Ovary (tissue), 9 donors: ENCODE data around the gene C2orf72. TPM values are rescaled to one million over a fixed set of nuclear protein-coding genes. Genes with fewer than 3 reads are reported as not detected.

Experiments
- DNase-seq, 5 donors: peaks; one replicate each; pipeline ENCODE4 v3.0.0-alpha.2; 2019 to 2020
- H3K27ac ChIP-seq, 2 donors: fragments of 200-600 bp; one replicate each; pipeline versions ENCODE4 v1.5.1 to v1.8.0; 2019 to 2022
- H3K27me3 ChIP-seq: fragments of 200-600 bp; one replicate; pipeline ENCODE4 v1.8.0; 2022
- H3K36me3 ChIP-seq: fragments of 200-600 bp; sonication (generic); one replicate; pipeline ENCODE4 v1.5.1; 2019
- H3K4me1 ChIP-seq: one replicate; pipeline ENCODE4 v1.8.1; 2013; ENCODE audit warnings: mild to moderate bottlenecking, moderate library complexity; ENCODE audit not compliant: insufficient read depth
- H3K4me3 ChIP-seq: fragments of 200-600 bp; sonication (generic); one replicate; pipeline ENCODE4 v1.5.1; 2017
- H3K9me3 ChIP-seq, 2 donors: fragments of 200-600 bp in 1 of 2; sonication (generic) in 1 of 2; one replicate each; pipeline versions ENCODE4 v1.5.1 to v1.8.1; 2013 to 2019; ENCODE audit warnings: mild to moderate bottlenecking in 1 of 2, moderate library complexity in 1 of 2
- EP300 ChIP-seq: sonication (generic); formaldehyde crosslinking; IDR thresholded peaks from one replicate; pipeline ENCODE4 v1.6.1; 2017; ENCODE audit warnings: antibody characterized with exemption
- POLR2A ChIP-seq: fragments of 450-650 bp; IDR thresholded peaks from one replicate; pipeline ENCODE4 v1.6.1; 2017; ENCODE audit warnings: antibody characterized with exemption, mild to moderate bottlenecking, moderate library complexity
- WGBS, 3 donors: extraction: QIAGEN DNeasy Blood & Tissue Kit in 1 of 3; methylation state at CpG; one replicate each; pipeline versions ENCODE4 v1.1.5 to v1.1.7; 2013 to 2017; 5-methylcytosine and 5-hydroxymethylcytosine counted together
- intact Hi-C, 4 donors: fragments of 100-400 bp; cut with DNase I; formaldehyde crosslinking; loops; one replicate each; pipeline versions ENCODE4 v1.11.0 to v1.15.1; 2022 to 2023
- polyA plus RNA-seq, 2 donors: library from polyadenylated mRNA; stranded (reverse); fragments of 200-250 nt in 1 of 2; fragments of 350-450 nt in 1 of 2; fragmentation: Illumina TruSeq in 1 of 2; extraction: RNeasy Lipid Tissue Mini Kit (QIAGEN cat#74804) in 1 of 2; gene quantifications; one replicate each; pipeline ENCODE4 v1.2.3, GENCODE V29; 2013 to 2014
- total RNA-seq, 7 donors: library from RNA; depleted of rRNA in 2 of 7; stranded (reverse); fragments of >200 nt in 2 of 7; fragmentation: NEBNext Ultra II Directional in 3 of 7; extraction: Animal tissue kit (Norgen Biotek cat#: 25700) in 3 of 7; gene quantifications; one replicate each; pipeline versions ENCODE4 v1.1.0 to v1.2.4, GENCODE V29; 2016 to 2023
- TF ChIP-seq, protein P1 (sequence below), 3 donors: fragments of 450-650 bp in 2 of 3; fragments of 200-600 bp in 1 of 3; IDR thresholded peaks; one replicate each; pipeline versions ENCODE4 v1.5.1 to v1.8.0; 2016 to 2022; ENCODE audit warnings: antibody characterized with exemption in 3 of 3, mild to moderate bottlenecking in 1 of 3
- donor health status: DM: no; HTN: no; CAD: no; lungs with moderate emphysema.
- donor health status: DM: no; HTN: no; CAD: no.
- donor health status: Bipolar disorder and iron deficiency.
- donor health status: DM: yes; HTN: yes; CAD: no.
- donor health status: DM: no; HTN: no; CAD: no.
- donor health status: DM: yes; HTN: yes; CAD: no.

C2orf72 gene
- total and polyA plus RNA-seq, 9 donors: 0.06 to 0.18 (median 0.12) TPM; not detected in 4

DNA sequence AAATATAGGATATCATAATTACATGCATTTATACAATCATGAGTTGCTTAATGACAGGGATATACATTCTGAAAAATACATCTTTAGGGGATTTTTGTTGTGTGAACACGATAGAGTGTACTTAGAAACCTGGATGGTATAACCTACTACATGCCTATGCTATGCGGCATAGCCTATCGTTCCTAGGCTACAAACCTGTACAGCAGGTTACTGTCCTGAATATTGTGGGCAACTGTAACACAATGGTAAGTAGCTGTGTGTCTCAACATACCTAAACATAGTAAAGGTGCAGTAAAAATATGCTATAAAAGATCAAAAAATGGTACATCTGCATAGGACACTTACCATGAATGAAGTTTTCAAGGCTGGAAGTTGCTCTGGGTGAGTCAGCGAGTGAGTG is 6.5 kb downstream of the C2orf72 start:
- intact Hi-C loops: no loop called here
- no peak for DNase-seq
- TF ChIP-seq, protein P1, sequence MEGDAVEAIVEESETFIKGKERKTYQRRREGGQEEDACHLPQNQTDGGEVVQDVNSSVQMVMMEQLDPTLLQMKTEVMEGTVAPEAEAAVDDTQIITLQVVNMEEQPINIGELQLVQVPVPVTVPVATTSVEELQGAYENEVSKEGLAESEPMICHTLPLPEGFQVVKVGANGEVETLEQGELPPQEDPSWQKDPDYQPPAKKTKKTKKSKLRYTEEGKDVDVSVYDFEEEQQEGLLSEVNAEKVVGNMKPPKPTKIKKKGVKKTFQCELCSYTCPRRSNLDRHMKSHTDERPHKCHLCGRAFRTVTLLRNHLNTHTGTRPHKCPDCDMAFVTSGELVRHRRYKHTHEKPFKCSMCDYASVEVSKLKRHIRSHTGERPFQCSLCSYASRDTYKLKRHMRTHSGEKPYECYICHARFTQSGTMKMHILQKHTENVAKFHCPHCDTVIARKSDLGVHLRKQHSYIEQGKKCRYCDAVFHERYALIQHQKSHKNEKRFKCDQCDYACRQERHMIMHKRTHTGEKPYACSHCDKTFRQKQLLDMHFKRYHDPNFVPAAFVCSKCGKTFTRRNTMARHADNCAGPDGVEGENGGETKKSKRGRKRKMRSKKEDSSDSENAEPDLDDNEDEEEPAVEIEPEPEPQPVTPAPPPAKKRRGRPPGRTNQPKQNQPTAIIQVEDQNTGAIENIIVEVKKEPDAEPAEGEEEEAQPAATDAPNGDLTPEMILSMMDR (IDR thresholded peaks at IDR 0.05): no peak
- TF ChIP-seq EP300: no peak
- no peak for TF ChIP-seq POLR2A

DNA sequence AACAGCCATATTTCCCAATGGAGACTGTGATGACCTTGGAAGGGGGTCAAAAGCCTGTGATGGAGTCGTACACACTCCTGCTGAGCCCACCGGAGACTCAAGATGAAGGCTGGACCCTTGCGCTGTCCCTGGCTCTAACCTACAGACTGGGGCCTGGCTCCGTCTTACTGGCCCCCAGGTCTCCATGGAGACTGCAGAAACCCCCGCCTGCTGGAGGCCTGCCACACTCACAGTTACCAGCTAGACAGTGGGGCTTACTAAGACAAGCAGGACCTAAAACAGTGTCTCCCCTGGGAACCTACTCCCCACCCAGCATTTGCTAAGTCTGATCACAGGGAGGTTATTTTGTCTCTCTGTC is 9.6 kb downstream of the C2orf72 start:
- TF ChIP-seq, protein P1 (IDR thresholded peaks at IDR 0.05): no peak
- TF ChIP-seq POLR2A (no peak), EP300 (no peak)
- no peaks in the 10 kb centered on the region for H3K4me1 ChIP-seq

More for the DNA sequence above, 6.5 kb downstream of the C2orf72 start:
- Histone ChIP-seq H3K9me3 (no peaks in the 10 kb centered on the region), H3K36me3 (no peaks in the 10 kb centered on the region), H3K4me1 (no peaks in the 10 kb centered on the region), H3K27ac (no peak overlapping the region), H3K27me3 (no peaks in the 10 kb centered on the region), H3K4me3 (no peak overlapping the region)
- 90 to 94% (median 92%) methylated on average over 4 of the region's 4 CpGs for WGBS, 3 donors

DNA sequence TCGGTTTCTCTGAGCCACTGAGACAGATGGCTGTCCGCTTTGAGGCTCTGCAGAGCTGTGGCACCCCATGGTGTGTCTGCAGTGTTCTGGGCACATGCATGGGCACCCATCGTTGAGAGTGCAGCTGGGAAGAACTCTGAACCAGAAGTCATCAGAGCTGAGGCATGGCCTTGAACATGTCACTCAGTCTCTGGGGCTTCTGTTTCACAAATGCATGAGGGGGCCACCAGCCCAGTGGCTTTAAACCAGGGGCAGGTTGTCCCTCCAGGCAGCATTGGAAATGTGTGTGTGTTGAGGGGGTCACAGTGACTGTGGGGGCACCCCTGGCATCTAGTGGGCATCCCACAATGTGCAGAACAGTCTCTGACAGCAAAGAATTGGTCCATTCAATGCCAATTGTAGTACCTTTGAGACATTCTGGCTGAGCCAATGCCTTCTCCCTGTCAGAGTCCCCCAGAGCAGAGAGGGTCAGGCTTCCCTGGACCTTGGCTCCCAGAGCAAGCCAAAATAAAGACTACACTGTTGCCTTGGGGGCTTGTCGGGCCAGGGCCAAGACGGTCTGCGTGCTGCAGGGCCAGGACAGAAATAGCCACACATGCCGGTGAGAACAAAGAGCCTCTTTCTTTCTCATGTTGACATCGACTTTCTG is 10.1 kb downstream of the C2orf72 start:
- no peak overlapping the region for H3K4me3 ChIP-seq
- no peak overlapping the region for H3K27ac ChIP-seq
- no peaks in the 10 kb centered on the region for H3K27me3 ChIP-seq
- intact Hi-C loops: no loop called here
- TF ChIP-seq EP300: no peak
- TF ChIP-seq, protein P1 (IDR thresholded peaks at IDR 0.05): no peak
- no peak for TF ChIP-seq POLR2A
- no peaks in the 10 kb centered on the region for H3K9me3 ChIP-seq
- no peak for DNase-seq
- WGBS, 3 donors: 68 to 72% (median 70%) methylated on average over 8 of the region's 8 CpGs
- H3K4me1 ChIP-seq: no peaks in the 10 kb centered on the region
- no peaks in the 10 kb centered on the region for H3K36me3 ChIP-seq

More for the DNA sequence above, 9.6 kb downstream of the C2orf72 start:
- DNase-seq: no peak
- Histone ChIP-seq H3K27me3 (no peaks in the 10 kb centered on the region), H3K36me3 (no peaks in the 10 kb centered on the region), H3K27ac (no peak overlapping the region), H3K9me3 (no peaks in the 10 kb centered on the region), H3K4me3 (no peak overlapping the region)
- intact Hi-C loops: no loop called here
- 67 to 72% (median 69%) methylated on average over 5 of the region's 5 CpGs for WGBS, 3 donors

- no peaks in the 10 kb centered on the region for H3K36me3 ChIP-seq
- H3K27ac ChIP-seq: no peak overlapping the region
- TF ChIP-seq EP300 (no peak), POLR2A (no peak)
- TF ChIP-seq, protein P1 (IDR thresholded peaks at IDR 0.05): no peak
- H3K4me3 ChIP-seq: no peak overlapping the region
- WGBS, 3 donors: 61 to 75% (median 71%) methylated on average over 10 of the region's 10 CpGs
- H3K9me3 ChIP-seq: no peaks in the 10 kb centered on the region
- no peaks in the 10 kb centered on the region for H3K27me3 ChIP-seq
- no peak for DNase-seq
- H3K4me1 ChIP-seq: no peaks in the 10 kb centered on the region
- intact Hi-C loops: no loop called here
Observed at GRCh38 chr2:231047923-231048915, 10.9 kb downstream of the C2orf72 start.
